MCF 10A (cell line): ENCODE data around the gene LTK. TPM values are rescaled to one million over a fixed set of nuclear protein-coding genes. Genes with fewer than 3 reads are reported as not detected.

ENCODE experiments used
- BruUV-seq: library from RNA; stranded (reverse); fragments of 400-500 nt; replicated peaks from 2 replicates; lab custom pipeline; 2021; lab: Mats Ljungman, UMichigan
- CTCF ChIA-PET: fragments of 300-600 bp; sonication (Branson Sonifier 250); formaldehyde crosslinking; extraction: SDS; loops from one replicate; lab custom pipeline; 2021; ENCODE audit warnings: antibody characterized with exemption, inconsistent platforms; lab: Yijun Ruan, JAX
- POLR2A ChIA-PET: fragments of 300-600, 350-650 bp; sonication (Branson Sonifier 250); formaldehyde crosslinking; extraction: SDS; loops from one replicate; lab custom pipeline; 2020; ENCODE audit warnings: antibody characterized with exemption, inconsistent platforms; lab: Yijun Ruan, JAX
- DNase-seq: peaks from one replicate; pipeline ENCODE4 v3.0.0-alpha.2; 2018; ENCODE audit not compliant: unreplicated experiment
- H3K27ac Mint-ChIP-seq: one replicate; pipeline ENCODE4 v1.8.0; 2022; ENCODE audit warnings: mild to moderate bottlenecking, low read depth, mixed read lengths; ENCODE audit not compliant: unreplicated experiment
- H3K27me3 Mint-ChIP-seq: one replicate; pipeline ENCODE4 v1.8.0; 2022; ENCODE audit warnings: mixed read lengths; ENCODE audit not compliant: insufficient read depth, unreplicated experiment
- H3K36me3 Mint-ChIP-seq: one replicate; pipeline ENCODE4 v1.8.0; 2022; ENCODE audit warnings: mild to moderate bottlenecking, moderate library complexity, mixed read lengths; ENCODE audit not compliant: insufficient read depth, unreplicated experiment
- H3K4me1 Mint-ChIP-seq: one replicate; pipeline ENCODE4 v1.8.0; 2022; ENCODE audit warnings: mixed read lengths; ENCODE audit not compliant: insufficient read depth, unreplicated experiment
- H3K4me3 Mint-ChIP-seq: one replicate; pipeline ENCODE4 v1.8.0; 2022; ENCODE audit warnings: mild to moderate bottlenecking, moderate library complexity, mixed read lengths; ENCODE audit not compliant: unreplicated experiment
- H3K9me3 Mint-ChIP-seq: one replicate; pipeline ENCODE4 v1.8.0; 2022; ENCODE audit warnings: mixed read lengths; ENCODE audit not compliant: unreplicated experiment
- CTCF ChIP-seq: fragments of 200-600 bp; IDR thresholded peaks from one replicate; pipeline ENCODE4 v1.8.0; 2022; ENCODE audit warnings: antibody characterized with exemption, mild to moderate bottlenecking; ENCODE audit not compliant: unreplicated experiment
- intact Hi-C: fragments of 100-400 bp; cut with micrococcal nuclease; formaldehyde crosslinking; loops from 2 replicates; pipeline ENCODE4 v1.14.1; 2022
- total RNA-seq: library from RNA; stranded (reverse); gene quantifications from 2 replicates; pipeline ENCODE4 v1.2.3, GENCODE V29; 2022

The LTK gene
- total RNA-seq, 1 experiment from 2014 or later, result not detected

- Mint-ChIP-seq H3K27ac (no peak overlapping the region), H3K36me3 (no peaks in the 10 kb centered on the region), H3K4me3 (no peak overlapping the region), H3K27me3 (no peaks in the 10 kb centered on the region), H3K4me1 (no peaks in the 10 kb centered on the region), H3K9me3 (no peaks in the 10 kb centered on the region)
- intact Hi-C loops, result loop anchor here (5.0 to 10.0 kb wide), 3 partner anchors 50 to 217 kb away; partner anchors contain the start of gene MAPKBP1
- TF ChIP-seq CTCF, result no peak
- no TSS peak for BruUV-seq
- CTCF ChIA-PET, result interaction anchor here (0.6 to 0.8 kb wide), 2 partner anchors 10 to 213 kb away, joined by 3 to 4 read pairs; no protein-coding TSS in a partner anchor
- no peak for DNase-seq
- POLR2A ChIA-PET, result interaction anchor here (0.7 kb wide), 1 partner anchor 72 kb away, joined by 4 read pairs; no protein-coding TSS in a partner anchor
Measured at GRCh38 chr15:41554915-41555314, 41.3 kb upstream of the LTK start.

DNA sequence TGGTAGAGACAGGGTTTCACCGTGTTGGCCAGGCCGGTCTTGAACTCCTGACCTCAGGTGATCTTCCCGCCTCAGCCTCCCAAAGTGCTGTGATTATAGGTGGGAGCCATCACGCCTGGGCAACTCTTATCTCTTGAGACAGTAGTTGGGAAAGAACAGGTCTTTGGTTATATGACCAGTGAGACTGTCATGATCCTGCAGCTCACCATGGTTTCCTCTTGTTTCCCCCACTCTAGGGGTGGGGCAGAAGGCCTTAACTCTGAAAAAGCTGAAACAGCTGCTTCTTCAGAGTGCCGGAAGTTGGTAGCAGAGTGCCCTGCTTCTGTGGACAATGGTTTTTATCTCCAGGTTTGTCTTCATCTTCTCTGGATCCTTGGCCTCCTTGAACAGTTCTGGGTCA, 40.7 kb upstream of the LTK start:
- Mint-ChIP-seq H3K27me3 (no peaks in the 10 kb centered on the region), H3K4me1 (no peaks in the 10 kb centered on the region), H3K27ac (no peak overlapping the region), H3K36me3 (no peaks in the 10 kb centered on the region), H3K4me3 (no peak overlapping the region), H3K9me3 (no peaks in the 10 kb centered on the region)
- intact Hi-C loops, result loop anchor here (10.0 kb wide), 1 partner anchor 50 kb away; no protein-coding TSS in a partner anchor
- CTCF ChIA-PET, result interaction anchor here (0.8 kb wide), 1 partner anchor 11 kb away, joined by 4 read pairs; no protein-coding TSS in a partner anchor
- no TSS peak for BruUV-seq
- no peak for DNase-seq
- no peak for TF ChIP-seq CTCF
- POLR2A ChIA-PET, result interaction anchor here (0.7 kb wide), 1 partner anchor 73 kb away, joined by 4 read pairs; no protein-coding TSS in a partner anchor

GRCh38 chr15:41553731-41554130, 40.1 kb upstream of the LTK start:
- H3K36me3 Mint-ChIP-seq, result no peaks in the 10 kb centered on the region
- intact Hi-C loops, result loop anchor here (10.0 kb wide), 1 partner anchor 51 kb away; no protein-coding TSS in a partner anchor
- DNase-seq, result no peak
- TF ChIP-seq CTCF, result no peak
- POLR2A ChIA-PET, result interaction anchor here (1.0 kb wide), 1 partner anchor 9 kb away, joined by 3 read pairs; the partner anchor contains the start of gene RPAP1
- no peak overlapping the region for H3K4me3 Mint-ChIP-seq
- H3K27me3 Mint-ChIP-seq, result no peaks in the 10 kb centered on the region
- no peaks in the 10 kb centered on the region for H3K4me1 Mint-ChIP-seq
- no TSS peak for BruUV-seq
- no peaks in the 10 kb centered on the region for H3K9me3 Mint-ChIP-seq
- CTCF ChIA-PET, result interaction anchor here (0.8 kb wide), 1 partner anchor 11 kb away, joined by 4 read pairs; no protein-coding TSS in a partner anchor
- H3K27ac Mint-ChIP-seq, result no peak overlapping the region

- Mint-ChIP-seq H3K27me3 (no peaks in the 10 kb centered on the region), H3K9me3 (no peaks in the 10 kb centered on the region), H3K4me1 (peaks cover under 1% of the 10 kb centered on the region), H3K36me3 (no peaks in the 10 kb centered on the region), H3K27ac (no peak overlapping the region), H3K4me3 (no peak overlapping the region)
- TF ChIP-seq CTCF, result no peak
- DNase-seq, result no peak
- intact Hi-C loops, result loop anchor here (10.0 kb wide), 1 partner anchor 55 kb away; no protein-coding TSS in a partner anchor
- BruUV-seq, result no TSS peak
- ChIA-PET POLR2A (no interaction called here), CTCF (no interaction called here)
Measured at GRCh38 chr15:41550066-41550775, 36.6 kb upstream of the LTK start.
